ENCODE measurements around the gene TPRG1. TPM values are rescaled to one million over a fixed set of nuclear protein-coding genes. Genes with fewer than 3 reads are reported as not detected.

Gene TPRG1
- total and polyA plus RNA-seq, 2 donors (not counting 3 experiments of a cell fraction or from before 2014, with no cell fraction given): 0.30 TPM; not detected in 1

GRCh38 chr3:189138901-189139610 is 32.7 kb upstream of the TPRG1 start:
- Histone ChIP-seq H4K20me1 (replicated peaks; ENCODE audit: control insufficient read depth, extremely low read depth, insufficient read depth, low read length) (no peaks in the 10 kb centered on the region), H3K79me2 (ENCODE audit: control insufficient read depth, insufficient read depth, low read length) (no peaks in the 10 kb centered on the region), H3K9me1 (replicated peaks; ENCODE audit: control insufficient read depth, extremely low read depth, insufficient read depth, low read length) (no peaks in the 10 kb centered on the region), H3K9ac (replicated peaks; ENCODE audit: extremely low read depth, insufficient read depth, low read length) (no peak overlapping the region), H3K4me2 (ENCODE audit: insufficient read depth, low read length) (no peak overlapping the region), H3K36me3 (ENCODE audit: control insufficient read depth in 2 of 2, extremely low read depth in 1 of 2, insufficient read depth in 2 of 2, low read length in 2 of 2) (no peaks in the 10 kb centered on the region), H3K9me3 (replicated peaks; ENCODE audit: control insufficient read depth, insufficient read depth, low read length) (no peaks in the 10 kb centered on the region), H3K27me3 (ENCODE audit: control insufficient read depth in 2 of 2, insufficient read depth in 2 of 2, low read length in 2 of 2) (peaks cover 12 to 13% of the 10 kb centered on the region in 2 experiments), H3K4me1 (ENCODE audit: control insufficient read depth, extremely low read depth, insufficient read depth, low read length) (no peaks in the 10 kb centered on the region), H3K27ac (ENCODE audit: insufficient read depth, low read depth, low read length) (no peak overlapping the region), H3K4me3 (replicated peaks in 1 of 3; ENCODE audit: insufficient read depth in 1 of 3, low read depth in 1 of 3, low read length in 3 of 3) (no peak overlapping the region), H2AFZ (ENCODE audit: low read depth, low read length) (no peak overlapping the region)
- POLR2A ChIA-PET: no interaction called here
- intact Hi-C loops (cut with micrococcal nuclease): no loop called here
- dilution Hi-C loops (cut with MboI; ENCODE audit: extremely low pct_ligation_motif_present, low sequenced_read_pairs): no loop called here
- FAIRE-seq (no peak), DNase-seq (ENCODE audit: low read depth, low spot score) (no peak)
- TF ChIP-seq MAX (IDR thresholded peaks at IDR 0.05; ENCODE audit: insufficient read depth, insufficient read length) (no peak), FOS (IDR thresholded peaks at IDR 0.05; ENCODE audit: borderline replicate concordance, insufficient read depth, low read length) (no peak), CTCF (IDR thresholded peaks at IDR 0.05; ENCODE audit: extremely low read depth in 1 of 2, insufficient read depth in 1 of 2, low read depth in 1 of 2, low read length in 2 of 2) (no peak), EZH2 (IDR thresholded peaks at IDR 0.05; ENCODE audit: borderline replicate concordance, low read depth, low read length, severe bottlenecking) (no peak), JUN (IDR thresholded peaks at IDR 0.05; ENCODE audit: borderline replicate concordance, insufficient read depth, insufficient read length, low read depth) (no peak), POLR2AphosphoS5 (IDR thresholded peaks at IDR 0.05; ENCODE audit: insufficient read depth, low read depth, low read length) (no peak), POLR2A (IDR thresholded peaks at IDR 0.05; ENCODE audit: low read depth, low read length) (no peak), GATA2 (IDR thresholded peaks at IDR 0.05; ENCODE audit: insufficient read depth, insufficient read length, low read depth, low read length) (no peak), MYC (IDR thresholded peaks at IDR 0.05; ENCODE audit: low read depth, low read length) (no peak)
- CTCF ChIA-PET: interaction anchor here (0.7 to 1.8 kb wide), 6 partner anchors 9 to 1401 kb away, joined by 3 to 8 read pairs (median 4); no protein-coding TSS in a partner anchor
- BruUV-seq (replicated peaks): no TSS peak

Measured in endothelial cell of umbilical vein (primary cell).